DMS153 treated with DMSO at 0.1 percent for 48 hours (cell line): ENCODE data around the gene CDC7.
"Not testable (repeated sequence)": the region's sequence is repeated elsewhere in the genome, so short reads cannot be mapped to it uniquely, and the experiment has no call there.

Experiments used
- DNase-seq: peaks from one replicate; lab custom pipeline; 2025; ENCODE audit not compliant: unreplicated experiment; lab: John Stamatoyannopoulos, UW

Gene CDC7

DNA sequence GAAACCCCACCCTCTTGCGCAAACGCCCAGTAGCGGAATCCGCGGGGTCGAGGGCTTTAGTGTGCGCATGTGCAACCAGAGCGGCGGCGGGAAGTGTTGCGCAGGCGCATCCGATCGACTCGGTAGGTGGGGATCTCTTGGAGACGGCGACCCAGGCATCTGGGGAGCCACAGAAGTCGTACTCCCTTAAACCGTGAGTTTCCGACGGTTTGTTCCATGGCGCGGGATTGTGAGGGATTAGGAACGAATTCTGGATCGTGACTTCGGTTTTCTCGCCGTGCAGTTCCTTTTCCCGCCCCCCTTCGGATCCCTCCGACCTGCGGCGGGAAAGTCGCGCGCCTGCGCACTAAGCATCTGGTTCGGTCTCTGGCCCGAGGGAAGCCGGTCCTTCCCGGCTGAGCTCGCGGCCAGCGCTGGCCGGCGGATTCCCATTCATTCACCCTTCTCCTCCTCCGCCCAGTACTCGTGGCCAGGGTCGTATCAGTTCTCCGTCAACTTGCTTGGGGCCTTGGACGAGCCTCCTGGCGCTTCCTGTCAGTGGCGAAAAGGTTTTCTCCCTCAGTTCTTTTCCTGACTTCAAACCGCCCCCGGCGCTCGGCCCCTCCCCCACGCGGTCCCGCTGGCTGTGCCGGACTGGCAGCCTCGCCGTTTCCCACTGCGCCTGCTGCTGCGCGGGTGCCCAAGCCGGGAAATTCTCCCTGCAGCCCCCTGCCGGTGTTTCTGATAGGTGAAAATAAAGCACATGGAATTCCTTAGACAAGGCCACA, at the start of gene CDC7:
TSS of gene CDC7 (plus strand) at position 96 of the 767 bp plus-strand sequence. CDS start 866 bp downstream, outside the sequence.
- DNase-seq = peak; percentile 92

DNA sequence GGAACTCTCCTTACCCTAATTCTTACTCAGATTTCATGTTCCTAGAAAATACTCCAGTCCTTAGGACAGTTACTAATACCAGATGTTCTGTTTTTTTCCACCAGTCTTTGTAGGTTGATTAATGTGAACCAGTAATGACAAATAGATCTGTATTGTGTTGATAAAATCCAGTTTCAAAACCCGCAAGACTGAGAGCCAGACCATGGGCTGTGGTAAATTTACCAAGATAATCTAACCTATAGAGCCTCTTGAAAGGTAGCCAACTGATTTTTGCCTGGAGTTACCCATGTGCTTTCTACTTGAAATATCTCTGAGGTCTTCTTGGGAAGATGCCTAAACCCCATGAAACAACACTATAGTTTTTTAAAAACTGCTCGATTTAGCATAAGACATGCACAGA, 46.5 kb upstream of the CDC7 start:
- DNase-seq = no peak

DNA sequence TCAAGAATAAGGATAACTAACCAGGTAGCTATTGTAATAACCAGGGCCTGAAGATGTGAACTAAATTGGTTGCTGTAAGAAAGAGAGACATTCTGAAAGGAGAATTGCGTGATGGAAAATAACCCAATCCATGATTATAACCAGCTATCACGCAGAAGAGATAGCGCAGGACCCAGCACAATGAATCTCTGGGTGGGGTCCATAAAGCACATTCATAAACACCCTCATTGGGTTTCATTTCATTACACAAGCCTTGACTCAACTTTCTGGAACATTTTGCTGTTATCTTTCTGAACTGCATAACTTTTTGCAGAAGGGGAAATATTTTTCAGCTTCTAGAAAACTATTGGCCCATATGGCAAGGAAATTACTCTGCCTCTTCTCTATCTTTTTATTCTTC, 45.3 kb upstream of the CDC7 start:
- DNase-seq = no peak

DNA sequence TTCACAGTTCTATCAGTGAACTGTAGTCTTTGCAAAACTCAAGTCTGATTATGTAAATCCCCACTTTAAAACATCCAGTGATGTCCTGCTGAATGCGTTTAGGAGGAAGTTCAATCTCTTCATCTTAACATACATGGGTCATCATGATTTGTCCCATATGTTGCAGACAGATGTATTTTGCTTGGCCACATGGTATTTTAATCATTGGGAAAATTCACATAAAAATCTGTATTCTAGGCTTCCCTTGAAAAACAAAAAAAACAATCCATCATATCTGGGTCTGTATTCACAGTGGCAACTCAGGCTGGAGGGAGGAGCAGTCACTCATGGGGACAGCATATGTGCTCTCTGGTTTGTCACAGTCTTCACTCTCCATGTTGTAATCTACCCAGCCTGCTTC, 44.8 kb upstream of the CDC7 start:
- no peak for DNase-seq

DNA sequence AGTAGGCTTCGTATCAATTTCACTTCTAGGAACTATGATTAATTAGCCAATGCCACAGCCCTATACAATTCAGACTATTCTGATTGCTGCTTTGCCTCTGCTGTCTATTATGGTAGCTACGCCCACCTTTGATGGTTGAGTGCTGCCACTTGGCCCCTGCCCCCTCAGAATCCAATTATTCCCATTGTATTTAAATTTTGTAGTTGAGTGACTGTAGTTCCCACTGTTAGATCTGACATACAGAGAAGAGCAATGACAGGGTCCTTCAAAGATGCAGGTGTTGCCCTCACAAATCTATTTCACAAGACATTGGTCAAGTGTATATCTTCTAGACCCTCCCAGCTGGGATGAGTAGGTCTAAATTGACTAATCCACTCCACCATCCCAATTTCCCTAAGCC, 35.3 kb upstream of the CDC7 start:
- DNase-seq = not testable (repeated sequence)

DNA sequence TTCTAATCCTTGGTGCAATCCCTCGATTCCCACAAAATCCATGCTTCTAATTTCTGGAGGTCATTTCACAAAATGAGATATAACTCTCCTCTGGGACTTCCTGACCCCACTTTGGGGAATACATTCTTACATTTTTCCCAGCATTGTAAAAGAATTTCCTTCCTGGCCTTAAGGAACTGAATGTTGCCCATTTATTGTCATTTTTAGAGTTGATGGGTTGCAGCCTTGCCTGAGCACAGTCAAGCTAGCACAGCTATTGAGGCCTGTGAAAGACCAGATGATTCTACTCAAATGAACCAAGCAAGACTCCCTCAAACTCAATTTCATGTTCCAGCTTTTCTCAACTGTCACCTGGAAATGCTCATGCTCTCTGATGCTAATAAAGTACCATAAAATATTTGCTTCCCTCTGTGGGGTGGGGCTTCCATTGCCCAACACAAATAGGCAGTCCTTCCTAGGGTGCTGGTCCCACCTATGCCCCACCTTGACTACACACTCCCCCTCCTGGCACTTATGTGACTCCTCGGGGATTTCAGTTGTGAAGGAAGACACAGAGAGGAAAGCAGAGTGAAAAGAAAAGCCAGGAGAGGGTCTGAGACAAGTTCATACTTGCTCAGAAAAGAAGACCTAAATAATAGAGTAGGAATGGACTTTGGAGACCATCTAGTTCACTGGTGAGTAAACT, 24.0 kb upstream of the CDC7 start:
- no peak for DNase-seq

DNA sequence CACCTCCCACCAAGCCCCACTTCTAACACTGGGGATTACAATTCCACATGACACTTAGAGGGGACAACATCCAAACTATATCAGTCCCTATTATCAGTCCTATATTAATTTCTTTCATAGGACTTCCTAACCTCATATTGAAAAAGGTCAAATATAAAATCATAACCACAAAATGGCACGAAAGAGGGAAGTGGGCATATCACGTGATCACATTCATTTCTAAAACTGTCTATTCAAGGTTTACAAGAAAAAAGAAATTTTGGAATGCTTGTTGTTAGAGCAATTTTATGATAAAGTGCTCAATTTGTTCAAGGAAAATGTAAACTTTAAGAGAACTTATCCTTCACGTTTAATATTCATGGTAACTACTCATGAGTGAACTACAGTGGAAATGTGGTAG, 13.2 kb upstream of the CDC7 start:
- no peak for DNase-seq

DNA sequence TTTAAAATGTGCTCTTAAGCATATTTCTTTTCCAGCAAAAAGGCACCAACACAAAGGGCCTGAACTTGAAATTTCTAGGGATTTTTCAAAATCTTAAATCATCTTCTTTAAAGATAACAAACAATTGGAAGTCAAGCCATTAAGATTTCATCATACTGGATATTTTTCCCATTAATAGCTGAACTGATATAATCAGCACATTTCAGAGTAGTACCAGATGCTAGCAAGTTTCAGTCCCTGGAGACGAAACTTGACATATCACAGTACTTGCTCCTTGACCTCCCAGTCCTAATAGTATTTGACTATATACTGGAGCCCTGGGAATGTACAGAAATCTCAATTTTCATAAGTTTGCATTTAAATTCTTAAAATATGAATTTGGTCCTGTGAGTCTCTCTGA, 10.2 kb upstream of the CDC7 start:
- DNase-seq = no peak

DNA sequence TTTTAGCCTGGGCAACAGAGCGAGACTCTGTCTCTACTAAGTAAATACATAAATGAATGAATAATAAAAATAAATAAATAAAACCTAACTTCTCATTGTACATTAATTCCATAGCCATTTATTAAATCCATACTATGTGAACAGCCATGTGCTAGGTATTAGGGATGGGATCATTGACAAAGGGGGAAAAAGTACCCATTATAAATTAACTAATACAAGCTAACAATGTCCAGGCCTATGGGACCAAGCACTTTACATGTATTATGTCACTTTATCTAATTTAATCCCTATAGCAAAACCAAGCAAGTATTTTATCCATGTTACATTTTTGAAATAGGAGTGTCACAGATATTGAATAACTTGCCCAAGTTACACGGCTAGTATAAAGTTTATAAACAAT, 2.6 kb upstream of the CDC7 start:
- DNase-seq = no peak

DNA sequence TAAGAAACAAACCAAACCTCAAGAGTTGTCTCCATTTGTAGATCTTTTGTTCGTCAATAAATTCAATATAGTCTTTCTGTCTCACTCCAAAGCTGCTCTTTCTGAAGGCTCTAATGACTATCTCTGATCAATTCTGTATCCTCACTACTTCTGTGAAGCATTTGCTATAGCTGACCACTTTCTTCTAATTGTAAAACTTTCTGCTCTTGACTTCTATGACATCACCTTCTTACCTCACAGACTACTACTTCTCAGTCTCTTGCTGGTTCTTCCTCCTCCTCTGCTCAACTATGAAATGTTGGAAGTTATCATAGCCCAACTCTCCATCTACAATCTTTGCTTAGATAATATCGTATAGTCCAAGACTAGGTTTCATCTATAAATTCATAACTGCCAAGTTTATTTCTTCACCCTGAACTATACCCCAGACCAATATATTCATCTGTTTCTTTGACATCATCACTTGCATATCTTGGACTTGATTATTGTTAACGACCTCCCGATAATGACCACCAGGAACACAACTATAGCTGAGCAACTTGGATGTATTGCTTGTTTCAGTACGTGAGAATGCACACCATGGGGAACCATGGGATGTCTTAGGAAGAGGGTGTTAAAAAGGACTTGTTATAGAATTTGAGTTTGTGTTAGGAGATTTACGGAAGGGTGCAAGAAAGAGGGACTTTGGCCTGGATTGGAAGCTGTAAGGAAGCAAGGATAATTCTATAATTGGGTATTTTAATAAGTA, 2.0 kb upstream of the CDC7 start:
- no peak for DNase-seq

DNA sequence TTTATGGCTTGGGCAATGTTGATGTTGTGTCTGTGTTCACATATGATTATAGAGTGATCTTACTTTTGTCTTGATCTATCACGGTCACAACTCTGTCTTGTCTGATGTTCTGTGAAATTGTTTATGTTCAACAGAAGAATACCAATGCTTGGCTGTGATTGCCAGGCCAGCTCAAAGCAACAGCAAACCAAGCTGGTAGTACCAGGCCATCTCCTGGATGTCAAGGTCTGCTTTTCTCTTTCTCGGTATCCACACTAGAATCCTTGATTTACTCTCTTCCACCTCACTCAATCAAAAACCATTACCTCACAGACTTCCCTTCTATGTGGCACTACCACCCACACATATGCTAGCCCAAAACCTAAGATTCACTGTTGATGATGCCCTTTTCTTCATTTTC, 1.3 kb upstream of the CDC7 start:
- no peak for DNase-seq

DNA sequence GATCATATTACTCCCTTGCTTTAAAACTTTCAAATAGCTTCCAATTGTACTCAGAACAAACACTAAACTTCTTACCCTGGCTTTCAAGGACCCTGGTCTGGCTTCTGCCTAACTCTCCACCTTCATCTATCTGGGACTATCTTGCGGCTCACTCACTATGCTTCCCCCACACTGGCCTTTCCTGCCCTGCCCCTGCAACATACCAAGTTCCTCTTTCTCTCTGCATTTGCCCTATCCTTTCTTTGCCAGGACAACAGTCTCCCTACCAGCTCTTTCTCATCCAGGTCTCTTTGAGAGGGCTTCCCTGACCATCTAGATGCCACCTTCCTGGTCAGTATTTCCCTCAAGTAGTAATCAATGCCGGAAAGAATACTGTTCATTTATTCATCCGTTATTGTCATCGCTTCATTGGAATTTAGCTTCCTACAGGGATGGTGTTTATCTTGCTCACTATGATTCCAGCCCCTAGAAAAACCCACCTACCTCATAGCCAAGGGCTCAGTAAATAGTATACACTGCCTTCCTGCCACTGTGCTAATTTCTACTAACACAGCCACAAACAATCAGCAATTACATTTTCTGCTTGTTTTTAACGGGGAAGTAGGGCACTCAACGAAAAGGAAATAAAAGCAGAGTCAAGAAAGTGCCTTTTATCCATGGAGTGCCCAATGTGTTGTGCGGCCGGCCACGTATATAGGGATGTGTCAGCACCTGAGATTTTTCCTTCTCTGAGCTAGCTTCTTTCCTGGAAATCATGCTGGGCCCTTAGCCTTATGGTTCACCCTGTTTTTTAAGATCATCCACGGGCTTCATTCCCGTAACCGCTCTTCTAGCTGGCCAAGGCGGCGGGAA, 521 bp upstream of the CDC7 start:
- DNase-seq = peak; percentile 64

DNA sequence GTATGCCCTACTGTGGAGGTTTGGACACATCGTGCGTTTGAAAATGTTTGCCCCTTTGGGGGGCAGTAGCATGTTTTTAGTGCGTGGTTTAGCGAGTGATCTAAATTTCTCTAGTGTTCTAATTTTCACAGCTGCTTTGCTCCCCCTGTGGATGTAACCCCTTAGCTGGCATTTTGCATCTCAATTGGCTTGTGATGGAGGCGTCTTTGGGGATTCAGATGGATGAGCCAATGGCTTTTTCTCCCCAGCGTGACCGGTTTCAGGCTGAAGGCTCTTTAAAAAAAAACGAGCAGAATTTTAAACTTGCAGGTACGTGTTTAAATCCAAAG, 836 bp downstream of the CDC7 start:
- peak; percentile 73 for DNase-seq

DNA sequence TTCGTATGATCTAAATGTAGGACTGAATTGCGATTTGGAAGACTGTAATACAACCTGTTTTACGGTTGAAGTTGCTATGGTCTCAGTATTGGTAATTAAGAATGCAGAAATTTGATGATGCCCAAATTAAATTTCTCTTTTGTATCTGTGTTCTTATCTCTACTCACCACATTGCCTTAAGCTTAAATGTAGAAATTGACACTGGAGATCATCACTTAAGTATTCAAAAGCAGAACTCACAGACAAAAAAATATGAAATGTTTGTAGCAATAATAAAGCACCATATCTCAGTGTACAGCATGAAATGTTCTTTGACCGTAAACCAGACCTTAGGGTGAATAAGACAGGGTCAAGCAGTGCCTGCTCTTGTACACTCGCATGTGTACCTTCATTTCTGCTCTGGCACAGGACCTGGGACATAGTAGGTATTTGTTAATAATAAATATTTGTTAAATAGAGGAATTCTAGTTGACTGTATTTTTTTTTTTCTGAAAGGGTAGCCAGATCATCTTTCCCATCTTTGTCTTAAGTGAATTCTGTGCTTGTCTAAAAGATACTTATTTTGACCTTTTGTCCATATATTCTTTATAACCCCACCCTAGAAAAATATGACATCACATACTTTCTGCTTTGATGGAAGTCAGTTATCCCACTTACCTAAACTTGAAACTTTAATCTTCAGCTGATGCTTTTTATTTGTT, 1.5 kb downstream of the CDC7 start:
- no peak for DNase-seq

DNA sequence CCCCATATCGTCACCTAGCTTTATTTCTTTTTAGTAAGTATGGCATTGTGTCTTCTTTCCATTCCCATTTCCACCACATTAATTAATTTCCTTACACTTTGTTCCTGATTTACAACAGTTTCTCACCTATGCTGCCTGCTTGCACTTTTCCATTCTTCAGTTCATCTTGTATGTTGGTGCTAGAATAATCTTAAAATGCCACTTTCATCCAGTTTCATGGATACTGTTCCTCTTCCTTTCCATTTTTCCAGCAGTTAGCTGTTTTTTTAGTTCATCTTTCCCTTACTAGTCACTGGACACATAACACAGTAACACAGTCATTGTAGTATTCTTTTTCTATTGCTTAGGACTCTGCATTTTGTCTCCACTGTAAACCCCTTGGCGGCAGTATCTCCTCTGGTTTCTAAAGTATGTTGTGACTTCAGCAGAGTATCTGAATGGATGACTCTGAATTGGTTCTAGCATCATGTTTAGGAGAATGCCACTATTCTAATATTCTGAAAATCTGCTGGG, 2.1 kb downstream of the CDC7 start:
- DNase-seq = no peak

DNA sequence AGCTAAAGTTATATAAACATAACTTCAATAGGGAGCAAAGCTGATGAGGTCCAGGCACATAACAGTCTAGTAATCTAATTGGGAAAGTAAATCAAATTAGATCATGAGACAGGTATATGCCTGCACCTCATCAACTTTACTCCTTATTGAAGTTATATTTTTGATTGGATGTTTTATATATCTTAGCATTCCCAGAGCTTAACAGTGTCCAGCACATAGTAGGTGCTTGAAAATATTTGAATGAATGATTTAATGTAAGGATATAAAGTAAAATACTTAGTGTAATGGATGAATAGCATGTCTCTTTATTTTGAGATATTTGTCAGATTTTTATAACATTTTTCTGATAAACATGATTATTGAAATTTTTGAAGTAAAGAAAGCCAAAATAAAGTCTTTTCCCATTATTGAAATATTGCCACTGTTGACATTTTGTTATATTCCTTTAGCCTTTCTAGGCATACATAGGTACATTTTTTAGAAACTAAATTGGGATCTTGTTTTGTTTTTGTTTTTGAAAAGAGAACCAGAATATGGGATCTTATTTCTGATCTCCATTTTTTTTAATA, 2.8 kb downstream of the CDC7 start:
- no peak for DNase-seq

DNA sequence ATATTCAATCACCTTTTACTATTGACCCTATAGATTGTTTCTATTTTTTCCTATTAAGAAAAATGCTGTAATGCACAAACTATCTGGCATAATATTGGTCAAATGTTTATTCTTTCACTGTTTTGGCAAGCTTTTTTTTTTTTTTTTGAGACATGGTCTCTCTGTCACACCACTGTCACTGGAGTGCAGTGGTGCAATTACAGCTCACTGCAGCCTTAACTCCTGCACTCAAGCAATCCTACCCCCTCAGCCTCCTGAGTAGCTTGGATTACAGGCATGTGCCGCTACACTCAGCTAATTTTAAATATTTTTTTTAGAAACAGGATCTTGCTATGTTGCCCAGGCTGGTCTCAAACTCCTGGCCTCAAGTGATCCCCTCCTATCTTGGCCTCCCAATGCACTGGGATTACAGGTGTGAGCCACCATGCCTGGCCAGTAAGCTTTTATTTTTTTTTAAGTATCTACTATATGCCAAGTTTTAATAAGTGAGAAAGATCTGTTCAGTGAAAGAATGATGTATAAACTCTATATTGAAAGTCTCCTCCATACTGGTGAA, 3.4 kb downstream of the CDC7 start:
- DNase-seq = no peak

DNA sequence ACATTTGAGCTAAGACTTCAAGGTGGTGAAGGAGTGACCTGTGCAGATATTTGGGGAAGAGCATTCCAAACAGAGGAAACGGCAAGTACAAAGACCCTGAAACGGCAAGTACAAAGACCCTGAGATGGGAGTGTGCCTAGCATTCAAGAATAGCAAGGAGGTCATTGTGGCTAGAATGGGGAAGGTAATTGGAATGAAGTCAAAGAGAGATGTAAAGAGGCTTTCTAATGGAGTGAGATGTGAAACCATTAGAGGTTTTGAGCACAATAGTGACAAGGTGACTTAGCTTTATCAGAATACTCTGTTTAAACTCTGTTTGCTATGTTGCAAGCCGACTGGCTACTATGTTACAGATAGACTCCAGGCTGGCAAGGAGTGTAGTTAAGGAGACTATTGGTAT, 4.4 kb downstream of the CDC7 start:
- no peak for DNase-seq

DNA sequence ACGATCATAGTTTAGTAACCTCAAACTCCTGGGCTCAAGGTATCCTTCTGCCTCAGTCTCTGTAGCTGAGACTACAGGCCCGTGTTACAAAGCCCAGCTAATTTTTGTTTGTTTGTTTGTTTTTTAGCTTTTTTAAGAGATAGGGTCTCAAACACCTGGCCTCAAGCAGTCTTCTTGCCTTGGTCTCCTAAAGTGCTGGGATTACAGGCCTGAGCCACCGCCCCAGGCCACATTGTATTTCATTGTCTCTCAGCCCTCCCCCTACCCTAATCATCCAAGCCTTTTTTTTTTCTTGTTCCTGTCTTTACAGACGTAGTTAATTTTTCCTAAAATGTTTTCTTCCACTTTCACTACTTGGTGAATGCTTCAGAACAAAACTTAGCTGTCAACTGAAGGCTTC, 5.4 kb downstream of the CDC7 start:
- DNase-seq = no peak

DNA sequence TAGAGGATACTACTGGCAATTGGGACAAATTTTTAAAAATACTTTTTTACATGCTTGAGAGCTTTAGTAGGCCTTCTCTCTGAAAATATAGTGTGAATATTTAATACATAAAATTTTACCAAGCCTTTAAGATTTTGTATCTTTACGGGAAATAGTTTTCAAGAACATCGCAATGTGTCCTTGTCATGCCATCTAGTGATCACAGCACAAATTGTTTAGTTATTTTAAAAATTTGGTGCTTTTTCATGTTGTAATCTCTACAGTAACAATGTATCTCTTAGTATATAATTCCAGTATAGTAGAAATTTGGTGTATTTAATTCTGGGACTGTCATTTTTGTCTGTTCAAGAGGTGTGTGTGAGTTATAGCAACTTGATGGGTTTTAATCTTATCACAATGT, 6.7 kb downstream of the CDC7 start:
- no peak for DNase-seq
